ENCODE results near the gene CDC42BPA.
"Not testable (repeated sequence)": the region's sequence is repeated elsewhere in the genome, so short reads cannot be mapped to it uniquely, and the experiment has no call there.

Gene CDC42BPA

GRCh38 chr1:227318016-227318852, at the start of gene CDC42BPA:
Gene CDC42BPA (minus strand): TSS chr1:227318492. CDS start chr1:227317182, 1,310 bp downstream.
- DNase-seq: peak; percentile 97

- no peak for DNase-seq
These were observed 49.7 kb upstream of the CDC42BPA start for GRCh38 chr1:227368009-227368408.

GRCh38 chr1:227365473-227366431, 47.5 kb upstream of the CDC42BPA start:
- DNase-seq: no peak

GRCh38 chr1:227364657-227365056, 46.4 kb upstream of the CDC42BPA start:
- no peak for DNase-seq

GRCh38 chr1:227363825-227364224, 45.5 kb upstream of the CDC42BPA start:
- DNase-seq: no peak

- DNase-seq: no peak
These were observed 43.7 kb upstream of the CDC42BPA start for GRCh38 chr1:227362039-227362438.

- DNase-seq: no peak
These were observed 39.6 kb upstream of the CDC42BPA start for GRCh38 chr1:227357927-227358302.

GRCh38 chr1:227357171-227357926, 39.1 kb upstream of the CDC42BPA start:
- DNase-seq: peak; percentile 54

GRCh38 chr1:227356620-227357146, 38.4 kb upstream of the CDC42BPA start:
- no peak for DNase-seq

GRCh38 chr1:227355542-227356245, 37.4 kb upstream of the CDC42BPA start:
- DNase-seq: no peak

- peak; percentile 34 for DNase-seq
These were observed 34.9 kb upstream of the CDC42BPA start for GRCh38 chr1:227353186-227353585.

GRCh38 chr1:227352164-227352563, 33.9 kb upstream of the CDC42BPA start:
- not testable (repeated sequence) for DNase-seq

- DNase-seq: no peak
These were observed 33.2 kb upstream of the CDC42BPA start for GRCh38 chr1:227351443-227351842.

- no peak for DNase-seq
These were observed 31.7 kb upstream of the CDC42BPA start for GRCh38 chr1:227349967-227350366.

GRCh38 chr1:227343727-227344551, 25.6 kb upstream of the CDC42BPA start:
- DNase-seq: no peak

- no peak for DNase-seq
These were observed 24.9 kb upstream of the CDC42BPA start for GRCh38 chr1:227343206-227343605.

GRCh38 chr1:227342075-227342829, 24.0 kb upstream of the CDC42BPA start:
- DNase-seq: no peak

- peak; percentile 17 for DNase-seq
These were observed 17.8 kb upstream of the CDC42BPA start for GRCh38 chr1:227336136-227336535.

GRCh38 chr1:227335242-227336020, 17.1 kb upstream of the CDC42BPA start:
- DNase-seq: no peak
